K562 (cell line): ENCODE results near the gene TUBA4B. TPM values are rescaled to one million over a fixed set of nuclear protein-coding genes. Genes with fewer than 3 reads are reported as not detected.

ENCODE experiments used
- BDP1 ChIP-seq: IDR thresholded peaks from 3 replicates; pipeline ENCODE4 v1.6.1; 2011; ENCODE audit not compliant: insufficient read length, insufficient read depth
- BMI1 ChIP-seq: fragments of 150-350 bp; IDR thresholded peaks from 2 replicates; pipeline ENCODE4 v1.6.1; 2014; ENCODE audit warnings: low read length
- CBX5 ChIP-seq: IDR thresholded peaks from 2 replicates; pipeline ENCODE4 v1.6.1; 2014; ENCODE audit warnings: low read depth, borderline replicate concordance
- FOXA1 ChIP-seq: fragments of 450-650 bp; IDR thresholded peaks from 2 replicates; pipeline ENCODE4 v1.6.1; 2016; ENCODE audit warnings: mild to moderate bottlenecking, borderline replicate concordance
- FOXM1 ChIP-seq, 2 experiments: fragments of 450-650 bp in 1 of 2; sonication (generic) in 1 of 2; formaldehyde crosslinking in 1 of 2; IDR thresholded peaks; 2 replicates each; pipeline versions ENCODE4 v1.6.1 to v1.9.0; 2017 to 2022; ENCODE audit warnings: low read depth in 2 of 2, mild to moderate bottlenecking in 2 of 2, missing genetic modification reagents in 1 of 2, moderate library complexity in 1 of 2
- HNRNPK ChIP-seq: fragments of 200-400 bp; formaldehyde crosslinking; IDR thresholded peaks from one replicate; pipeline ENCODE4 v1.6.1; 2018; ENCODE audit warnings: mild to moderate bottlenecking, low read depth, low read length; ENCODE audit not compliant: poor library complexity, severe bottlenecking
- MAX ChIP-seq: sonication (generic); formaldehyde crosslinking; IDR thresholded peaks from 2 replicates; pipeline ENCODE4 v1.9.0; 2022; ENCODE audit warnings: mild to moderate bottlenecking, missing genetic modification reagents
- MEF2A ChIP-seq: IDR thresholded peaks from 2 replicates; pipeline ENCODE4 v1.6.1; 2011; ENCODE audit warnings: low read depth, mild to moderate bottlenecking, low read length, moderate library complexity; ENCODE audit not compliant: control insufficient read depth
- MEIS2 ChIP-seq: fragments of 450-650 bp; IDR thresholded peaks from 2 replicates; pipeline ENCODE4 v1.6.1; 2014; ENCODE audit warnings: mild to moderate bottlenecking; ENCODE audit not compliant: partially characterized antibody
- NCOA2 ChIP-seq, 2 experiments: fragments of 450-650 bp; IDR thresholded peaks; 2 replicates each; pipeline ENCODE4 v1.6.1; 2018; ENCODE audit warnings: mild to moderate bottlenecking in 2 of 2, moderate library complexity in 1 of 2; ENCODE audit not compliant: partially characterized antibody in 2 of 2
- NCOR1 ChIP-seq: fragments of 450-650 bp; IDR thresholded peaks from 2 replicates; pipeline ENCODE4 v1.6.1; 2016; ENCODE audit warnings: mild to moderate bottlenecking, moderate library complexity
- NR2C2 ChIP-seq, 2 experiments: fragments of 200-800 bp in 1 of 2; sonication (Bioruptor generic) in 1 of 2; sonication (generic) in 1 of 2; formaldehyde crosslinking in 1 of 2; IDR thresholded peaks; 2 replicates each; pipeline versions ENCODE4 v1.6.1 to v1.8.0; 2016 to 2022; ENCODE audit warnings: mild to moderate bottlenecking in 1 of 2, missing compliant biosample characterization in 1 of 2, missing genetic modification characterization in 1 of 2, missing genetic modification reagents in 1 of 2
- POLR2AphosphoS5 ChIP-seq: IDR thresholded peaks from 2 replicates; pipeline ENCODE4 v1.6.1; 2011; ENCODE audit warnings: mild to moderate bottlenecking, low read depth, low read length, moderate library complexity; ENCODE audit not compliant: control insufficient read depth, insufficient read depth
- RFX1 ChIP-seq: fragments of 450-650 bp; IDR thresholded peaks from 2 replicates; pipeline ENCODE4 v1.6.1; 2016; ENCODE audit warnings: mild to moderate bottlenecking, moderate library complexity
- RUNX1 ChIP-seq: sonication (generic); IDR thresholded peaks from 2 replicates; pipeline ENCODE4 v1.6.1; 2016; ENCODE audit warnings: antibody characterized with exemption, low read depth
- SMAD4 ChIP-seq: fragments of 250-450 bp; sonication (Bioruptor Pico); conservative IDR thresholded peaks from 2 replicates; pipeline ENCODE4 v1.8.0; 2021; ENCODE audit warnings: inconsistent platforms, mild to moderate bottlenecking, moderate library complexity
- TAL1 ChIP-seq: fragments of 450-650 bp; IDR thresholded peaks from 2 replicates; pipeline ENCODE4 v1.6.1; 2016; ENCODE audit warnings: mild to moderate bottlenecking
- ZBTB11 ChIP-seq, 3 experiments: fragments of 200-800 bp in 1 of 3; fragments of 250-450 bp in 1 of 3; fragments of 450-650 bp in 1 of 3; sonication (Bioruptor Pico) in 1 of 3; sonication (Bioruptor generic) in 1 of 3; formaldehyde crosslinking in 1 of 3; IDR thresholded peaks; 2 replicates each; pipeline versions ENCODE4 v1.6.1 to v1.8.0; 2016 to 2022; ENCODE audit warnings: mild to moderate bottlenecking in 2 of 3, missing genetic modification characterization in 2 of 3, missing compliant biosample characterization in 1 of 3, moderate library complexity in 1 of 3
- ZBTB17 ChIP-seq: fragments of 450-650 bp; formaldehyde crosslinking; IDR thresholded peaks from 2 replicates; pipeline ENCODE4 v1.4.0; 2020; ENCODE audit warnings: mild to moderate bottlenecking
- ZNF212 ChIP-seq: fragments of 450-650 bp; formaldehyde crosslinking; IDR thresholded peaks from 2 replicates; pipeline ENCODE4 v1.4.0; 2020; ENCODE audit warnings: mild to moderate bottlenecking
- ZNF311 ChIP-seq: fragments of 250-450 bp; sonication (Bioruptor Pico); IDR thresholded peaks from 2 replicates; pipeline ENCODE4 v1.4.0; 2020; ENCODE audit warnings: mild to moderate bottlenecking, moderate library complexity
- ZNF639 ChIP-seq, 2 experiments: fragments of 200-800 bp in 1 of 2; sonication (Bioruptor generic) in 1 of 2; sonication (generic) in 1 of 2; formaldehyde crosslinking in 1 of 2; IDR thresholded peaks in 1 of 2; conservative IDR thresholded peaks in 1 of 2; 2 replicates each; pipeline versions ENCODE4 v1.5.0 to v1.6.1; 2016 to 2020; ENCODE audit warnings: missing compliant biosample characterization in 1 of 2, missing genetic modification characterization in 1 of 2, missing genetic modification reagents in 1 of 2
- polyA plus RNA-seq, 8 experiments: library from polyadenylated mRNA; depleted of rRNA in 4 of 8; stranded (reverse) in 5 of 8; unstranded in 3 of 8; fragments of >200 nt; fragmentation: Nextera tagmentation in 2 of 8; fragmentation: Illumina TruSeq in 1 of 8; extraction: Ambion mirVana in 2 of 8; extraction: Trizol in 1 of 8; gene quantifications; 2 replicates each; pipeline versions ENCODE4 v1.2.1 to v1.2.3, GENCODE V29; 2011 to 2014; ENCODE audit warnings: inconsistent platforms in 1 of 8, missing spikeins in 1 of 8
- total RNA-seq, 7 experiments: library from RNA; depleted of rRNA in 6 of 7; stranded (reverse); fragments of >200 nt in 6 of 7; fragmentation: Illumina TruSeq in 2 of 7; extraction: Trizol in 2 of 7; gene quantifications; 2 replicates each; pipeline versions ENCODE4 v1.2.1 to v1.2.3, GENCODE V29; 2011 to 2021; ENCODE audit warnings: low replicate concordance in 1 of 7

Gene TUBA4B
- total and polyA plus RNA-seq, 9 of the 15 experiments (the other 6 are each of a cell fraction or from before 2014, with no cell fraction given): 0.04 TPM; not detected in 8

GRCh38 chr2:219279151-219279915, 26.3 kb downstream of the TUBA4B start, which contains the start of gene DNAJB2 (continued):
- TF ChIP-seq RFX1: peak; percentile 96
- TF ChIP-seq ZBTB17 (CRISPR knock-in tag): peak; percentile 70; the same call in 1 of the 2 replicates
- no peak for TF ChIP-seq NR2C2 (CRISPR knock-in tag; IDR thresholded peaks at IDR 0.05)
- TF ChIP-seq NR2C2 (tag; IDR thresholded peaks at IDR 0.05): peak; percentile 82
- peak; percentile 100 for TF ChIP-seq SMAD4
- peak; percentile 90 for TF ChIP-seq MAX
- peak in 1 of 3 experiments; percentile 88; a peak in 2 of 6 replicates for TF ChIP-seq ZBTB11 (CRISPR knock-in tag; IDR thresholded peaks at IDR 0.05)
- TF ChIP-seq BDP1: no peak
- no peak for TF ChIP-seq ZNF212 (CRISPR knock-in tag)
- peak; percentile 99 for TF ChIP-seq HNRNPK
- peak; percentile 98 for TF ChIP-seq TAL1
- peak; percentile 99 for TF ChIP-seq NCOR1
- peak; percentile 89 for TF ChIP-seq ZNF311 (CRISPR knock-in tag)
- peak in 1 of 2 experiments; percentile 99; a peak in 2 of 4 replicates for TF ChIP-seq ZNF639 (CRISPR knock-in tag; conservative IDR thresholded peaks at IDR 0.05 in 1 of 2, IDR thresholded peaks at IDR 0.05 in 1 of 2)
- peak; percentile 99 for TF ChIP-seq MEF2A
- peak; percentile 38; the same call in 1 of the 2 replicates for TF ChIP-seq CBX5
- no peak for TF ChIP-seq FOXA1
- peak in 1 of 2 experiments; percentile 75 for TF ChIP-seq NCOA2 (IDR thresholded peaks at IDR 0.05; ENCODE audit: partially characterized antibody in 2 of 2)
- TF ChIP-seq MEIS2: peak; percentile 91
- peak; percentile 89 for TF ChIP-seq BMI1
- TF ChIP-seq POLR2AphosphoS5: peak; percentile 98
- TF ChIP-seq RUNX1: 0 out of 2 replicates have a peak, but pooled peaks have one; percentile 65
- TF ChIP-seq FOXM1 (IDR thresholded peaks at IDR 0.05; ENCODE audit: low read depth): peak; percentile 90
- TF ChIP-seq FOXM1 (CRISPR knock-in tag; IDR thresholded peaks at IDR 0.05; ENCODE audit: low read depth): no peak; the same call in 1 of the 2 replicates
